GM19328 (cell line): ENCODE data around the gene NCOR2.

ENCODE experiments used
- ATAC-seq: cut with Tn5 transposase; IDR thresholded peaks from one replicate; pipeline ENCODE4 v1.9.1; 2021; ENCODE audit warnings: mild to moderate bottlenecking, moderate library complexity; ENCODE audit not compliant: unreplicated experiment

Gene NCOR2

GRCh38 chr12:124566997-124567672 is at the start of gene NCOR2:
Gene NCOR2 (minus strand): TSS chr12:124567612. CDS start chr12:124495251, 72,361 bp downstream.
- ATAC-seq: peak; percentile 31

- ATAC-seq: no peak
These were observed 49.2 kb upstream of the NCOR2 start for GRCh38 chr12:124616394-124617221.

DNA sequence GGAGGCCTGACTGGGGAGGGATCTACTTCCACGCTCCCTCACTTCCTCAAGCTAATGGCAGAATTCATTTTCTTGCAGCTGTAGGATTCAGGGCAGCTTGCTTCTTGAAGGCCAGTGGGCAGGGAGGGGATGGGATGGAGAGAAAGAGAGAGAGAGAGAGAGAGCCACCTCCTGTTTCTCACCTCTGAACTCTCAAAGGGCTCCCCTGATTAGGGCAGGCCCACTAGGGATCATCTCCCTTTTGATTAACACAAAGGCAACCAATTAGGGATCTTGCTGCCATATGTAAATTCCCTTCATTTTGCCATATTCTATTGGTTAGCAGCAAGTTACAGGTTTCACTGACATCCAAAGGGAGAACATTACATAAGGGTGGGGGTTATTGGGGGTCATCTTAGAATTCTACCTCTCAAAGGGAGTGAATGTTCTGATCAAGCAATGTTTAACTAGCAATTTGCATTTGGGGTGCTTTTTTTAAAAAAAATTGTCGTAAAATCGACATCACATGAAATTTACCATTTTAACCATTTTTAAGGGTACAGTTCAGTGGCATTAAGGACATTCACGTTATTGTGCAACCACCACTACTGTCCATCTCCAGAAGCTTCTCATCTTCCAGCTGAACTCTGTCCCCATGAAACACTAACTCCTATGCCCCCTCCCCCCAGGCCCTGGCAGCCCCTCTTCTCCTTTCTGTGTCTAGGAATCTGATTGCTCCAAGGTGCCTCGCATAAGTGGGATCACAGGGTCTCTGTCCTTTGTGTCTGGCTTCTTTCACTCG is 47.3 kb upstream of the NCOR2 start:
- ATAC-seq: no peak

- no peak for ATAC-seq
These were observed 45.8 kb upstream of the NCOR2 start for GRCh38 chr12:124613151-124613585.

DNA sequence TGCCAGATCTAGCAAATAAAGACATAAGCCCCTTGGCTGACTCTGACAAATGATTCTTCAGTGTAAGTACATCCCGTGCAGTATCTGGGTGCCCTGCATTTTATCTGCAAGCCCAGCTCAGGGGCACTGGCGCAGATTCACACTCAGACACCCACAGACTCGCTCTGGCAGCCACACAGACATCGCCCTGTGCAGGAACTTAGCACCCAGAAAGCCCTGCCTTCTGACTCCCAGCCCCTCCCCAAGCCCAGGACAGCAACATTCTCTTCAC is 44.9 kb upstream of the NCOR2 start:
- no peak for ATAC-seq

- ATAC-seq: no peak
These were observed 44.4 kb upstream of the NCOR2 start for GRCh38 chr12:124611559-124612409.

- ATAC-seq: no peak
These were observed 43.5 kb upstream of the NCOR2 start for GRCh38 chr12:124610629-124611558.

DNA sequence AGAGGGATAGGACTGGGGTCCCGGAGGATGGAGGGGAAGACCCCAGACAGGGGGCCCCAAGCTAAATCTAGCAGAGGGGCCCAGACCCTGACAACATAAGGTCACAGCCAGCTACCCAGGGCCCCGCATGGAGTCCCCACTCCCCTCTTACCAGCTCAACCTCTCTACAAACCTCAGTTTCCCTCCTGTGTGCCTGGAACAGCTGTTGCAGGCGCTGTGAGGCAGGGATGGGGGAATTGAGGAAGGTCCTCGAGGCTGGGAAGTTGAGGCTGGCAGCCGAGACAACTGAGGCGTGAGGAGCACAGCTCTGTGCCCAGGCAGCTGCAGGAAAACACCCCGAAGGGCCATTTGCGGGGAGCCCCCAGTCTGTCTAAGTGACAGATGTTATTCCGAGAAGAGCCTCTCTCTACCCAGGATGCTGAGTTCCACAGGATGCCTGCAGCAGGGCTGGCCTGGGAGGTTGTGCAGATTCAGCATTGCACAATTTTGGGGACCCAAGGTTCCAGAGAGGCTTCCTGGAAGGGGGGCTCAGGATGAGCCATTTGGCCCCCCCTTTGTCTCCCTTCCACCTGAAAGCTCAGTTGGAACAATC is 42.7 kb upstream of the NCOR2 start:
- no peak for ATAC-seq

DNA sequence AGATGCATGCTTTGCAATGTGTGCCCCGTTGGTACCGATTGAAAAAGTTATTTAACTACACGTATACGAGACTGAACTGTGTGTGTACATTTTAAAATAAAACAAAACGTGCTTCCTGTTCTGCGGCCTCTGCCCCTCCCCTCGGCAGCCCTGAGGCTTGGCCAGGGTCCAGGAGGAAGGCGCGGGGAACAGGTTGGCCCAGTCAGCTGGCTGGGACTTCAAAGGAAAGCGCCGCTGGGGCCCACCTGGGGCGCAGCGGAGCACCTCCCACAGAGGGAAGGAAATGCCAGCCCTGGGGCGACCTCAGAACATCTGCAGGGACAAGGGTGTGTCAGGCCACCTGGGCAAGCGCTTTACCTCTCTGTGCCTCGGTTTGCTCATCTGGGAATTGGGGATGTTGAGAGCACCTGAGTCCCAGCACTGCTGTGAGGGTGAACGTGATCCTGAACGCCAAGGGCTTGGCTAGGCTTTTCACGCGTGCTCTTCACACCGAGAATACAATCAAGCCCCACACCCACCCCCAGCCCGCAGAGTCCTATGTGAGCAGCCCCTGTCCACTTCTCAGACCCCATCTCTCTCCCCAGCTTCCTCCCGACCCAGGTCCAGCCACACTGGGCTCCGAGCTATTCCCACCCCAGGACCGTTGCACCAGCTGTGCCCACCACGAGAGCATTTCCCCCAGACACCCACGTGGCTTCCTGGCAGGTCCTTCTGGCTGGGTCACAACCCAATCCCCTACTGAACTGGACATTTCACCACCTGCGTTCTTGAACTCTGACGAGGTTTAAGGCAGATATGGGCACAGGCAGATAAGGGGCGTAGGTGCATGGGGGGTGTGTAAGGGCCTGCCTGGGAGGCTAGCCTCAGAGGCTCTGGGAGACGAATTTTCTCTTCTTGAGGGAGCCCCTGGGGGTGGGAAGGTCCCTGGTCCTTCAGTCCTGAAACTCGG is 41.9 kb upstream of the NCOR2 start:
- peak; percentile 63 for ATAC-seq

DNA sequence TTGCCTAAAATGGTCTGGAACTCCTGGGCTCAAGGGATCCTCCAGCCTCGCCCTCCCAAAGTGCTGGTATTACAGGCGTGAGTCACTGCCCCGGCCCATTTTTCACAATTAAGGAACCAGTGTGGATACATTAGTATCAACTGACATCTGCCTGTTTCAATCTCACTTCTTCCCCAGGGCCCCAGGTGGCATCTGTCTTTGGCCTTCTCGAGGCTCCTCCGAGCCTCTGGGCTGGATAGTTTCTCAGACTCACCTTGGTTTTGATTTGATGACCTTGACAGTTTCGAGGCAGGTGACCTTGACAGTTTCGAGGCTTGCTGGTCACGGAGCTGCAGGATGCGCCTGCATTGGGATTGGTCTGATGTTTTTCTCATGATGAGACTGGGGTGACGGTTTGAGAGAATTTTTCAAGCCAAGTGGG is 41.0 kb upstream of the NCOR2 start:
- no peak for ATAC-seq

- ATAC-seq: no peak
These were observed 40.4 kb upstream of the NCOR2 start for GRCh38 chr12:124607681-124608425.

DNA sequence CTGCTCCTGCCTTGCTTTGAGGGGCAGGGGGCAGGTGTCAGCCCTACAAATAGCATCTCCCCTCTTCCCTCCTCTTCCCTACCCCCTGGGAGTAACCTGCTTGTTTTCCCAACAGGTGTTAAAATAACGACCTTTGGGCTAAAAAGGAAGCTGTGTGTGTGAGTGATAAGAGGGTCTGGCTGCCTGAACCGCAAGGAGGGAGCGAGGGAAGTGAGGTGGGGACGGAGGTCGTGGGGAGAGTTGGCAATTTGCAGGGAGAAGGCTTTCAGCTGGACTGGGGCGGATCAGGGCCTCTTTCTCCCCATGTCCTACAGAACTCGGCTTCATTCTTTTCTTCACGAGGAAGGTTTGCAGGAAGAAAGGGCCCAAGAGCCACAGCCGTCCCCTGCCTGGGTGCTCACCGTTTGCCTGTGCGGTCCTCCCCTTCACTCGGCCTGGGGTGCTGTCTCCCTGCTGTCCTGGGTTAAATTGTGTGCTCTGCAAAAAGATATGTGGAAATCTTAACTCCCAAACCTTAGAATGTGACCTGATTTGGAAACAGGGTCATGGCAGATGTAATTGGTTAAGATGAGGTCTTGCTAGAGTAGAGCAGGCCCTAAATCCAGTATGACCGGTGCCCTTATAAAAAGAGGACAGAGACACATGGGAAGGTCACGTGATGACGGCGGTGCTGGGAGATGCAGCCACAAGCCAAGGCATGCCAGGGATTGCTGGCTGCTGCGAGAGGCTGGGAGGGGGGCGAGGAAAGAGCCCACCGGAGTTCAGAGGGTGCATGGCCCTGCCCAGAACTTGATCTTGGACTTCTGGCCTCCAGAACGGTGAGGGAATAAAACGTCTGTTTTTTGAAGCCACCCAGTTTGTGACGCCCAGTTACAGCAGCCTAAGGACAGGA is 38.7 kb upstream of the NCOR2 start:
- no peak for ATAC-seq

DNA sequence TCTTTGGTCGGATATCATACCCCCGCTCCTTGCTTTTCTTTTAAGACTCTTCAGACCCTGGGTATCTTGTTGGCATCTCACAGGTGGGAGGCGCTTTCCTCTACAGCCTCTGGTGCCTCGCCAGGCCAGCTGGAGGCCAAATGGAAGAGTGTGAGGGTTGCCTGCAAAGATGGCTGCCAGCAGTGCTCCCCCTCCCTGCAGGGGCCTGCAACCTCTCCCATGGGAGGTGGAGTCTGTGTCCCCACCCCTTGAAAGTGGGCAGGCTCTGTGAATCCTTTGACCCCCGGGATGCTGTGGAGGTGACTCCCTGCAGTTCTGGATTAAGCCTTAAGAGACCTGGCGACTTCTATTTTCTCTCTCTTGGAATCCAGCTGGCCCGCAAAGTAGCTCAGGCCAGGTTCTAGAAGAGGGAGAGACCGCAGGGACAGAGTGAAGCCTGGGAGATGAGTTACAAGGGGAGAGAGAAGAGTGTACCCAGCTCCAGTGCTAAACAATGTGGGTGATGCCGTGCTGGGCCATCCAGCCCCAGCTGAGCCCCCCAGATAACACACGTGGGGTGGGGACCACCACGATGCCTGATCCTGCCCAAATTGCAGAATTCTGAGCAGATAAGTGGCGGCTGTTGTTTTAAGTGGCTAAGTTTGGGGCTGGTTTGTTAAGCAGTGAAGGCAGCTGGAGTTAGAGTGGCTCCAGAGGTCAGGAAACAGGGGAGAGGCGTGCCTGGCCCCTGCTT is 37.9 kb upstream of the NCOR2 start:
- no peak for ATAC-seq

- ATAC-seq: no peak
These were observed 36.9 kb upstream of the NCOR2 start for GRCh38 chr12:124604264-124604680.

GRCh38 chr12:124603831-124604251 is 36.4 kb upstream of the NCOR2 start:
- ATAC-seq: no peak

- no peak for ATAC-seq
These were observed 35.7 kb upstream of the NCOR2 start for GRCh38 chr12:124603100-124603541.
